HepG2 (cell line): ENCODE results near the gene MGAT5.

ENCODE experiments used
- CHD4 ChIP-seq: fragments of 200-600 bp; sonication (generic); IDR thresholded peaks from 2 replicates; pipeline ENCODE4 v1.7.0; 2017; ENCODE audit warnings: mild to moderate bottlenecking, low read length, borderline replicate concordance
- EP300 ChIP-seq, 3 experiments: sonication (generic) in 1 of 3; formaldehyde crosslinking in 1 of 3; IDR thresholded peaks; 2 replicates each; pipeline versions ENCODE4 v1.5.1 to v1.6.1; 2011 to 2020; ENCODE audit warnings: low read depth in 2 of 3, low read length in 2 of 3, borderline replicate concordance in 1 of 3, improper control_type of control experiment in 1 of 3, mild to moderate bottlenecking in 1 of 3, missing genetic modification reagents in 1 of 3, moderate library complexity in 1 of 3
- ESRRA ChIP-seq: sonication (generic); formaldehyde crosslinking; IDR thresholded peaks from 2 replicates; pipeline ENCODE4 v1.5.1; 2020; ENCODE audit warnings: mild to moderate bottlenecking, low read depth, missing genetic modification reagents
- HDAC2 ChIP-seq: sonication (generic); formaldehyde crosslinking; IDR thresholded peaks from 2 replicates; pipeline ENCODE4 v1.4.0; 2020; ENCODE audit warnings: missing genetic modification reagents
- NFE2L2 ChIP-seq: fragments of 150-350 bp; IDR thresholded peaks from 2 replicates; pipeline ENCODE4 v1.6.1; 2014; ENCODE audit warnings: low read length
- NR2C2 ChIP-seq: sonication (generic); formaldehyde crosslinking; IDR thresholded peaks from 2 replicates; pipeline ENCODE4 v1.4.0; 2020; ENCODE audit warnings: missing genetic modification reagents, mild to moderate bottlenecking, moderate library complexity, borderline replicate concordance
- POLR2A ChIP-seq, 2 experiments: IDR thresholded peaks; 2 replicates each; pipeline ENCODE4 v1.6.1; 2011; ENCODE audit warnings: low read depth in 2 of 2, low read length in 2 of 2, mild to moderate bottlenecking in 1 of 2, moderate library complexity in 1 of 2; ENCODE audit not compliant: insufficient read depth in 1 of 2
- YY1 ChIP-seq: IDR thresholded peaks from 2 replicates; pipeline ENCODE4 v1.6.1; 2011; ENCODE audit warnings: low read length, low read depth, moderate library complexity, mild to moderate bottlenecking; ENCODE audit not compliant: insufficient read depth, insufficient replicate concordance
- ZNF274 ChIP-seq: sonication (generic); formaldehyde crosslinking; IDR thresholded peaks from 2 replicates; pipeline ENCODE4 v1.5.1; 2020; ENCODE audit warnings: mild to moderate bottlenecking, missing genetic modification reagents
- ZNF567 ChIP-seq: sonication (generic); formaldehyde crosslinking; IDR thresholded peaks from 2 replicates; pipeline ENCODE4 v1.8.1; 2023; ENCODE audit warnings: mild to moderate bottlenecking, missing genetic modification reagents, borderline replicate concordance
- ZSCAN20 ChIP-seq: sonication (generic); formaldehyde crosslinking; IDR thresholded peaks from 2 replicates; pipeline ENCODE4 v1.4.0; 2020; ENCODE audit warnings: missing genetic modification reagents, mild to moderate bottlenecking, borderline replicate concordance
- TF ChIP-seq, protein P1 (sequence below): sonication (generic); formaldehyde crosslinking; IDR thresholded peaks from 2 replicates; pipeline ENCODE4 v1.4.0; 2020; ENCODE audit warnings: missing genetic modification reagents
- TF ChIP-seq, protein P2 (sequence below): sonication (generic); formaldehyde crosslinking; IDR thresholded peaks from 2 replicates; pipeline ENCODE4 v1.5.1; 2020; ENCODE audit warnings: missing genetic modification reagents, mild to moderate bottlenecking, borderline replicate concordance
- TF ChIP-seq, protein P3 (sequence below): sonication (generic); formaldehyde crosslinking; IDR thresholded peaks from 2 replicates; pipeline ENCODE4 v1.8.1; 2023; ENCODE audit warnings: missing genetic modification reagents, inconsistent platforms, borderline replicate concordance

DNA sequence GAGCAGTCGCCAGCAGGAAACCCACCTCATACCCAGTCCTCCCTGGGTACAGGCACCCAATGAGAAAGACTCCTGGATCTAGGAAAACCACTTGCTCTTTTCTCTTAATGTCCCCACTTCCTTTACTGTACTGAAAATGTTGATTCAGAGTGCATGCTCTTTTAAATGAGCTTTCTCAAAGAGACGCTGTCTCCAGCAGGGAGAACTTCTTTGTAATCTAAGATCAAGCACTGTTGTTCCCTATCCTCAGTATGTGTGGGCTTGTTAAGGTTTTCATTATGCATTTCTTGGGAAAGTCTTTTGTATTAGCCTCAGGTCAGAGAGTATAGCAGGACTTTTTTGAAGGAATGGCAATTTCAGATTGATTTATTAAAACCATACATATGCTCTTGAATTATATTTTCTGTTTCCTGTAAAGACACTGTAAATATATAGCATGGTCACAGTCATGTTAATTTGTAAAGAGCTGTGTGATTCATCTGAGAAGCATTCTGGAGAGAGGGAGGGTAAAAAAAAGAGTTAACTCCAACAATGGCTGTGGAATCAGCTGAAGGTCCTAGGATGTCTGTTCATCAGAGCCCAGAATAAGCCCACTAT lies 178.1 kb downstream of the MGAT5 start:
- TF ChIP-seq NR2C2: no peak; the same call in 1 of the 2 replicates
- no peak for TF ChIP-seq EP300 (IDR thresholded peaks at IDR 0.05; ENCODE audit: low read depth in 2 of 2, low read length in 2 of 2)
- TF ChIP-seq EP300 (CRISPR knock-in tag; IDR thresholded peaks at IDR 0.05; ENCODE audit: borderline replicate concordance): no peak
- no peak for TF ChIP-seq NFE2L2
- TF ChIP-seq YY1: no peak
- TF ChIP-seq, protein P1, sequence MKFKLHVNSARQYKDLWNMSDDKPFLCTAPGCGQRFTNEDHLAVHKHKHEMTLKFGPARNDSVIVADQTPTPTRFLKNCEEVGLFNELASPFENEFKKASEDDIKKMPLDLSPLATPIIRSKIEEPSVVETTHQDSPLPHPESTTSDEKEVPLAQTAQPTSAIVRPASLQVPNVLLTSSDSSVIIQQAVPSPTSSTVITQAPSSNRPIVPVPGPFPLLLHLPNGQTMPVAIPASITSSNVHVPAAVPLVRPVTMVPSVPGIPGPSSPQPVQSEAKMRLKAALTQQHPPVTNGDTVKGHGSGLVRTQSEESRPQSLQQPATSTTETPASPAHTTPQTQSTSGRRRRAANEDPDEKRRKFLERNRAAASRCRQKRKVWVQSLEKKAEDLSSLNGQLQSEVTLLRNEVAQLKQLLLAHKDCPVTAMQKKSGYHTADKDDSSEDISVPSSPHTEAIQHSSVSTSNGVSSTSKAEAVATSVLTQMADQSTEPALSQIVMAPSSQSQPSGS (CRISPR knock-in tag): no peak
- no peak for TF ChIP-seq POLR2A (IDR thresholded peaks at IDR 0.05; ENCODE audit: insufficient read depth in 1 of 2, low read depth in 2 of 2, low read length in 2 of 2)
- TF ChIP-seq HDAC2: no peak
- TF ChIP-seq ZSCAN20 (CRISPR knock-in tag): no peak
- no peak for TF ChIP-seq ZNF567 (CRISPR knock-in tag)
- no peak for TF ChIP-seq ESRRA (CRISPR knock-in tag)
- TF ChIP-seq CHD4: no peak
- TF ChIP-seq ZNF274: no peak
- TF ChIP-seq, protein P2, sequence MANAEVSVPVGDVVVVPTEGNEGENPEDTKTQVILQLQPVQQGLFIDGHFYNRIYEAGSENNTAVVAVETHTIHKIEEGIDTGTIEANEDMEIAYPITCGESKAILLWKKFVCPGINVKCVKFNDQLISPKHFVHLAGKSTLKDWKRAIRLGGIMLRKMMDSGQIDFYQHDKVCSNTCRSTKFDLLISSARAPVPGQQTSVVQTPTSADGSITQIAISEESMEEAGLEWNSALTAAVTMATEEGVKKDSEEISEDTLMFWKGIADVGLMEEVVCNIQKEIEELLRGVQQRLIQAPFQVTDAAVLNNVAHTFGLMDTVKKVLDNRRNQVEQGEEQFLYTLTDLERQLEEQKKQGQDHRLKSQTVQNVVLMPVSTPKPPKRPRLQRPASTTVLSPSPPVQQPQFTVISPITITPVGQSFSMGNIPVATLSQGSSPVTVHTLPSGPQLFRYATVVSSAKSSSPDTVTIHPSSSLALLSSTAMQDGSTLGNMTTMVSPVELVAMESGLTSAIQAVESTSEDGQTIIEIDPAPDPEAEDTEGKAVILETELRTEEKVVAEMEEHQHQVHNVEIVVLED (CRISPR knock-in tag): no peak
- TF ChIP-seq, protein P3, sequence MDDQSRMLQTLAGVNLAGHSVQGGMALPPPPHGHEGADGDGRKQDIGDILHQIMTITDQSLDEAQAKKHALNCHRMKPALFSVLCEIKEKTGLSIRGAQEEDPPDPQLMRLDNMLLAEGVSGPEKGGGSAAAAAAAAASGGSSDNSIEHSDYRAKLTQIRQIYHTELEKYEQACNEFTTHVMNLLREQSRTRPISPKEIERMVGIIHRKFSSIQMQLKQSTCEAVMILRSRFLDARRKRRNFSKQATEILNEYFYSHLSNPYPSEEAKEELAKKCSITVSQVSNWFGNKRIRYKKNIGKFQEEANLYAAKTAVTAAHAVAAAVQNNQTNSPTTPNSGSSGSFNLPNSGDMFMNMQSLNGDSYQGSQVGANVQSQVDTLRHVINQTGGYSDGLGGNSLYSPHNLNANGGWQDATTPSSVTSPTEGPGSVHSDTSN (CRISPR knock-in tag): no peak
